Naive thymus-derived CD4-positive, alpha-beta T cell (primary cell): ENCODE measurements around the gene SLC23A1. TPM values are rescaled to one million over a fixed set of nuclear protein-coding genes. Genes with fewer than 3 reads are reported as not detected.

ENCODE experiments used
- ATAC-seq: fragments of 150-1000 bp; cut with Tn5 transposase; 2 replicates; pipeline ENCODE4 v1.10.0; 2021; ENCODE audit warnings: mild to moderate bottlenecking, moderate library complexity
- CTCF ChIA-PET: fragments of 350-600 bp; sonication (Branson Sonifier 250); formaldehyde crosslinking; loops from one replicate; lab custom pipeline; 2021; ENCODE audit warnings: antibody characterized with exemption; lab: Charles Lee
- POLR2A ChIA-PET: fragments of 350-600 bp; sonication (Branson Sonifier 250); formaldehyde crosslinking; loops from one replicate; lab custom pipeline; 2021; ENCODE audit warnings: antibody characterized with exemption, inconsistent platforms; lab: Charles Lee
- DNase-seq, 9 donors: peaks; one replicate each; pipeline versions ENCODE4 v3.0.0 to v3.0.0-alpha.2; 2020 to 2022; ENCODE audit warnings: mixed read lengths in 1 of 9
- H3K27ac ChIP-seq: one replicate; pipeline ENCODE4 v1.7.0; 2013; ENCODE audit warnings: mild to moderate bottlenecking, low read depth, low read length, moderate library complexity
- H3K27me3 ChIP-seq, 2 donors: one replicate each; pipeline ENCODE4 v1.7.0; 2013; ENCODE audit warnings: low read length in 2 of 2, mild to moderate bottlenecking in 2 of 2, moderate library complexity in 2 of 2; ENCODE audit not compliant: control insufficient read depth in 2 of 2, insufficient read depth in 2 of 2
- H3K36me3 ChIP-seq, 3 experiments: 1 replicate in 2 of 3; 2 replicates in 1 of 3; pipeline ENCODE4 v1.7.0; 2013; ENCODE audit warnings: low read length in 3 of 3, mild to moderate bottlenecking in 3 of 3, moderate library complexity in 1 of 3; ENCODE audit not compliant: insufficient read depth in 3 of 3, control insufficient read depth in 2 of 3
- H3K4me1 ChIP-seq, 2 donors: one replicate each; pipeline ENCODE4 v1.7.0; 2013; ENCODE audit warnings: low read length in 2 of 2, mild to moderate bottlenecking in 2 of 2, moderate library complexity in 1 of 2; ENCODE audit not compliant: control insufficient read depth in 2 of 2, insufficient read depth in 2 of 2
- H3K4me3 ChIP-seq: 2 replicates; pipeline ENCODE4 v1.7.0; 2013; ENCODE audit warnings: mild to moderate bottlenecking, low read length
- H3K9me3 ChIP-seq, 3 experiments: 1 replicate in 2 of 3; 2 replicates in 1 of 3; pipeline ENCODE4 v1.7.0; 2013; ENCODE audit warnings: low read length in 3 of 3; ENCODE audit not compliant: control insufficient read depth in 2 of 3
- H3K27ac Mint-ChIP-seq, 9 donors: one replicate each; pipeline ENCODE4 v1.8.0; 2020 to 2022; ENCODE audit warnings: mixed read lengths in 9 of 9, mild to moderate bottlenecking in 8 of 9, moderate library complexity in 5 of 9, inconsistent platforms in 2 of 9
- H3K27me3 Mint-ChIP-seq, 5 donors: one replicate each; pipeline ENCODE4 v1.8.0; 2021 to 2022; ENCODE audit warnings: mixed read lengths in 5 of 5, mild to moderate bottlenecking in 1 of 5
- H3K36me3 Mint-ChIP-seq, 5 donors: one replicate each; pipeline ENCODE4 v1.8.0; 2020 to 2022; ENCODE audit warnings: mixed read lengths in 5 of 5, mild to moderate bottlenecking in 3 of 5, inconsistent platforms in 1 of 5
- H3K4me1 Mint-ChIP-seq, 7 donors: one replicate each; pipeline ENCODE4 v1.8.0; 2020 to 2022; ENCODE audit warnings: mixed read lengths in 7 of 7, mild to moderate bottlenecking in 3 of 7, inconsistent platforms in 1 of 7
- H3K4me3 Mint-ChIP-seq, 10 donors: one replicate each; pipeline ENCODE4 v1.8.0; 2020 to 2022; ENCODE audit warnings: mild to moderate bottlenecking in 10 of 10, mixed read lengths in 10 of 10, moderate library complexity in 6 of 10, inconsistent platforms in 2 of 10
- H3K9me3 Mint-ChIP-seq, 11 donors: one replicate each; pipeline ENCODE4 v1.8.0; 2020 to 2022; ENCODE audit warnings: mixed read lengths in 11 of 11, mild to moderate bottlenecking in 4 of 11, inconsistent platforms in 1 of 11, moderate library complexity in 1 of 11
- intact Hi-C, 2 donors: fragments of 100-400 bp; cut with micrococcal nuclease; formaldehyde crosslinking; loops; one replicate each; pipeline ENCODE4 v1.15.1; 2023
- polyA plus RNA-seq, 2 donors: library from polyadenylated mRNA; unstranded; fragments of 300-500 nt; fragmentation: Illumina TruSeq; gene quantifications; one replicate each; pipeline ENCODE4 v1.2.3, GENCODE V29; 2021
- total RNA-seq, 6 experiments: library from RNA in 5 of 6; stranded (reverse) in 5 of 6; gene quantifications; 1 replicate in 5 of 6; 2 replicates in 1 of 6; pipeline ENCODE4 v1.2.3 and lab custom pipeline; 2021 to 2026

Gene SLC23A1
- total and polyA plus RNA-seq, 7 experiments from 2014 or later = 4.7 TPM; not detected in 6

DNA sequence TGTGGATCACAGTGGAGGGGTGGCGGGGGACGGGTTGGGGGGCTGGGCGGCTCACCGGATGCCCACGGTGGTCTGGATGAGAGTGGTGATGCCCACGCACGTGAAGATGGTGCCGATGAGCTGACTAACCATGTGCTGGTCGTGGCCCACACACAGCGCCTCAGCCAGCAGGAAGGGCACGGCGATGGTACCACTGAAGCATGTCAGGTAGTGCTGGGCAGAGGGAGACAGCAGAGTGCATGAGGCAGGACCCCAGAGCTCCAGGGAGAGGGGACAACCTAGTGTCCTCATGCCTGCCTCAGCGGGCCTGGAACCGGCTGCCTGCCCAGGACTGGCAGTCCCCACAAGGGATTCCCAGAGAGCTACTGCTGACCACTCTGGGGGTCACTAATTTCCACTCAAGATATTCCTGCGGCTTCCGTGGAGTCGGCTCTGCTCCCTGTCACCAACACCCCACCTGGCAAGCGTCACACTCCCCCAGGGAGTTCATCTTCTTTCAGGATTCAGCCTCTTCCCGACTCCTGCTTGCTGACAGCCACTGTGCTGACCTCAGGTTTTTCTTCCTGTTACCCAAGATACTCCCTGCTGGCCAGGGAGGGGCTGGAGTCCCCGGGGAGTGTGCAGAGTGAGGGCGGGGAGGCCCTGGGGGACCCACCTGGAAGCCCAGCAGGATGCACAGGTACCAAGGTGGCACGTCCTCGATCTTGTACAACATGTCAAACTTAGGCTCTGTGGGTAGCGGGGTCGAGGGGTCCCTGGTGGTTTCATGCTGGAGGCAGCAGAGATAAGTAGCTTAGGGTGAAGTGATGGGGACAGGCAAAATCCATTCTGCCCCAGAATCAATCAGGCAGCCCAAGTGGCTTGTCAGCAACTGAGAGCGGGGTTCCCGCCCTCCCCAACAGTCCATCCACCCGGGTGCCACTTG is 998 bp downstream of the SLC23A1 start:
- Histone ChIP-seq H3K27ac (no peak overlapping the region), H3K36me3 (no peaks in the 10 kb centered on the region), H3K4me3 (no peak overlapping the region), H3K9me3 (no peaks in the 10 kb centered on the region), H3K27me3 (no peaks in the 10 kb centered on the region), H3K4me1 (peaks cover 7 to 12% of the 10 kb centered on the region in 2 donors)
- Mint-ChIP-seq H3K4me3 (peak overlapping the region in 1 of 10 donors; percentile 34), H3K4me1 (peaks cover 21 to 44% (median 28%) of the 10 kb centered on the region in 7 donors), H3K36me3 (peaks cover 0 to 7% (median 7%) of the 10 kb centered on the region in 5 donors), H3K9me3 (no peaks in the 10 kb centered on the region), H3K27ac (peak overlapping the region in 1 of 9 donors; percentile 62), H3K27me3 (no peaks in the 10 kb centered on the region)
- CTCF ChIA-PET = no interaction called here
- POLR2A ChIA-PET = no interaction called here
- ATAC-seq (no peak), DNase-seq (no peak)
- intact Hi-C loops = no loop called here

DNA sequence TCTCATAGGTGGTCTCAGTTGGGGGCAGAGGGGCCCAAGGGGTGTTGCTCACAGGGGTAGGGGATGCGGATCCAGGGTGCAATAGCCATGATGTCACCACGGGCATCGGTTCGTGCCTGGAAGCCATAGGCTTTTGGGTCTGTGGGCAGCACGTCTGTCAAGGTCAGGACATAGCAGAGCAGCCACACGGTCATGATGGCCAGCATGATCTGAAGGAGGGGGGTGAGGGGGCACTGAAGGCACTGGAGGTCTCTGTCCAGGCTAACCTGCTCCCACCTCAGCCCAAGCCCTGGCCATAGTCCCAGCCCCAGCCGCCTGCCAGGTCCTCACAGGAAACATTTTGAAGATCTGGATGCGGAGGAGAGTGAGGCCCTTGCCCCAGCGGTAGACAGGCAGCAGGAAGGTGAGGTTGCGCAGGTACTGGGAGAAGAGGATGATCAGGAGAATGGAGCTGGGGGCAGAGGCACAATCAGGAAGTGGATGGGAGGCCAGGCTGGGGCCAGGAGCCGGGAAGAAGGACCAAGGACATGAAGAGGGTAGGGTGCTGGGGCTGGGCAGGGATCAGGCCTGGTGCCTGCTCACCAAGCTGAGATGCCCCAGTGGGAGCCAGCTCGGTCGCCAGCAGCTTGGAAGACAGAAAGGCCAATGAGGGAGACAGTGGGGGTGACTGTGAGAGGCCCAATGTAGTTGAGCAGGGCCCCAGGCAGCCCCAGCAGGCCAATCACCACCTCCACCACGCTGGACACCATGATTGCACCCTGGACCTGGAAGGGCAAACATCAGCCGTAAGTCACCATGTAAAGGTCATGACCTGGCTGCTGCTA is 3.3 kb downstream of the SLC23A1 start:
- Histone ChIP-seq H3K9me3 (no peaks in the 10 kb centered on the region), H3K27ac (no peak overlapping the region)
- POLR2A ChIA-PET = no interaction called here

DNA sequence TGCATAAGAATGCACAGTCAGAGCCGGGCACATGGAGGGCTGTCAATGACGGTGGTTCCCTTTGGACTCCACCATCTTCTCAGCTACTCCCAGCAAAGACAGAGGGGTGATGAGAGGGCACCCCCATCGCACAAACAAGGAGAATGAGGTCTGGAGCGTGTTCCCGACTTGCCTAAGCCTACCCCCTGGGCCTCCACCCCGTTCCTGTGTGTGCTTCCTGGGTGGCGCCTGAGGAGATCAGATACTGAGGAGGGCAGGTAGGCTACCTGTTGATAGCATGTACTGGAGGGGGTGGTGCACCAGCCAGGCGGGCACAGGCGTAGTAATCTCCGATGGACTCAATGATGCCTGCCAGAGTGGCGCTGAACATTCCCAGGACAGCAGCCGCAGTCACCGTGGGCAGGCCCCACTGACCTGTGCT is 4.1 kb downstream of the SLC23A1 start:
- no peak overlapping the region for H3K4me3 ChIP-seq
- H3K27ac Mint-ChIP-seq = peak overlapping the region in 3 of 9 donors; percentile 31 to 90 (median 36)
- H3K4me1 ChIP-seq = no peaks in the 10 kb centered on the region
- H3K9me3 ChIP-seq = no peaks in the 10 kb centered on the region
- no peaks in the 10 kb centered on the region for H3K27me3 ChIP-seq
- H3K36me3 ChIP-seq = no peaks in the 10 kb centered on the region
- no peaks in the 10 kb centered on the region for H3K27me3 Mint-ChIP-seq
- peaks cover 0 to 14% (median 11%) of the 10 kb centered on the region in 5 donors for H3K36me3 Mint-ChIP-seq
- no peak overlapping the region for H3K27ac ChIP-seq
- H3K4me3 Mint-ChIP-seq = no peak overlapping the region
- CTCF ChIA-PET = no interaction called here
- H3K4me1 Mint-ChIP-seq = peaks cover 0 to 17% (median 5%) of the 10 kb centered on the region in 7 donors
- intact Hi-C loops = no loop called here
- ATAC-seq (no peak), DNase-seq (no peak)
- POLR2A ChIA-PET = no interaction called here
- no peaks in the 10 kb centered on the region for H3K9me3 Mint-ChIP-seq

More for the DNA sequence above, 3.3 kb downstream of the SLC23A1 start:
- Histone ChIP-seq H3K4me1 (peaks cover 6 to 7% of the 10 kb centered on the region in 2 donors), H3K27me3 (no peaks in the 10 kb centered on the region), H3K36me3 (no peaks in the 10 kb centered on the region), H3K4me3 (no peak overlapping the region)
- Mint-ChIP-seq H3K4me3 (no peak overlapping the region), H3K9me3 (no peaks in the 10 kb centered on the region), H3K4me1 (peaks cover 6 to 21% (median 11%) of the 10 kb centered on the region in 7 donors), H3K27me3 (no peaks in the 10 kb centered on the region), H3K27ac (peak overlapping the region in 3 of 9 donors; percentile 16 to 72 (median 31)), H3K36me3 (peaks cover 0 to 12% (median 8%) of the 10 kb centered on the region in 5 donors)
- CTCF ChIA-PET = interaction anchor here (0.6 kb wide), 1 partner anchor 75 kb away, joined by 3 read pairs; no protein-coding TSS in a partner anchor
- no peak for ATAC-seq
- DNase-seq = no peak
- intact Hi-C loops = no loop called here

DNA sequence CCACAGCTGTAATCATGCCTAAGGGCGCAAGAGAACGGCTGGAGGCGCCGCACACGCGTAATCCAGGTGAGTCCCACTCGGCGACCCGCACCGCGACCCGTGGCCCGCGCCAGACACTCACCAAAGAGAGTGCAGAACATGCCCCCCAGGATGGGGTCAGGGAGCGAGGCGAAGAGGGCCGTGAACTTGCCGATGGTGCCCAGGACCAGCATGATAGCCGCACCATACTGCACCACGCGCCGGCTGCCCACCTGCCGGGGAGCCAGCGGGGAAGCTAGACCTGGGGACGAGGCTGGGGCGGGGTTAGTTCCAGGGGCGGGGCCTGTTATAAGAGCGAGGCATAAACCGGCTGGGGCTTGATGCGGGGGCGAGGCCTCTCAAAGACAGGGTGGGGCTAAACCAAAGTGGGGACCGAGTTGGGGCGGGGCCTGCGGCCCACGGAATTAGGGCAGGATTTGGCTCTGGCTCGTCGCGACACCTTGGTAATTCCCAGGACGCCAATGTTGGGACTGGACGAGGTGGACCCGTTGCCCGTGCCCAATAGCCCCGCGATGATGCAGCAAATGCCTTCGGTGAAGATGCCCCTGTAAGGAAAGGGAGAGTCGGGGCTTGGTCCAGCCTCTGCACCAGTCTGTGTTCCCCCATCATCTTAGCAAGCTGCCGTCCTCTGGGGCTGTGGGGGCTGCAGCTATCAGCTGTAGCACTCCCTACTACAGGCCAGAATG is 4.8 kb downstream of the SLC23A1 start:
- no peak overlapping the region for H3K27ac Mint-ChIP-seq
- no peak for ATAC-seq
- Histone ChIP-seq H3K27me3 (no peaks in the 10 kb centered on the region), H3K9me3 (no peaks in the 10 kb centered on the region), H3K4me1 (no peaks in the 10 kb centered on the region), H3K36me3 (peaks cover 0 to 5% (median 0%) of the 10 kb centered on the region in 3 experiments), H3K4me3 (no peak overlapping the region), H3K27ac (no peak overlapping the region)
- no peak overlapping the region for H3K4me3 Mint-ChIP-seq
- intact Hi-C loops = no loop called here
- H3K36me3 Mint-ChIP-seq = peaks cover 0 to 14% (median 11%) of the 10 kb centered on the region in 5 donors
- H3K9me3 Mint-ChIP-seq = no peaks in the 10 kb centered on the region
- no peaks in the 10 kb centered on the region for H3K27me3 Mint-ChIP-seq
- ChIA-PET CTCF (no interaction called here), POLR2A (no interaction called here)
- H3K4me1 Mint-ChIP-seq = peaks cover 0 to 12% (median under 1%) of the 10 kb centered on the region in 7 donors
- DNase-seq = no peak

DNA sequence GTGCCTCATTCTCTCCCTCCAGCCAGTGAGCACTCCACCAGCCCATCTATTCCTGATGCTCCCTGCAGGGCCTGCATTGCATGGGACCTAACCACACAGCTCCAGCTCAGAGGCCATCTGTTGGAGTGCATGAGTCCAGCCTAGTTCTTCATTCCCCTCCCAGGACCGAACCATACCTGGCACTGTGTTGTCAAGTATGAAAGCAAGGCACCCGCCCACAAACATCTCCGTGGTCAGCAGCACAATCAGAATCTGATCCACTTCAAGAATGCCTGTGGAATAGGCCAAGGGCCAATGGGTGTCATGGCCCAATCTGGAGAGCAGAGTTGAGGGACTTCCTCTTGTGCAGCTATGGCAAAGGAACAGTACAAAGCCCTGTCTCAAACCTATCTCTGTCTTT is 5.9 kb downstream of the SLC23A1 start:
- intact Hi-C loops = no loop called here
- Histone ChIP-seq H3K36me3 (peaks cover 0 to 6% (median 0%) of the 10 kb centered on the region in 3 experiments), H3K4me3 (no peak overlapping the region), H3K27ac (no peak overlapping the region), H3K9me3 (no peaks in the 10 kb centered on the region), H3K27me3 (no peaks in the 10 kb centered on the region), H3K4me1 (no peaks in the 10 kb centered on the region)
- ChIA-PET CTCF (no interaction called here), POLR2A (no interaction called here)
- DNase-seq = no peak
- peaks cover 0 to 17% (median 15%) of the 10 kb centered on the region in 5 donors for H3K36me3 Mint-ChIP-seq
- H3K27ac Mint-ChIP-seq = peak overlapping the region in 3 of 9 donors; percentile 9 to 50 (median 17)
- H3K9me3 Mint-ChIP-seq = no peaks in the 10 kb centered on the region
- no peak for ATAC-seq
- H3K4me3 Mint-ChIP-seq = no peak overlapping the region
- peaks cover 0 to 13% (median 0%) of the 10 kb centered on the region in 7 donors for H3K4me1 Mint-ChIP-seq
- H3K27me3 Mint-ChIP-seq = no peaks in the 10 kb centered on the region

DNA sequence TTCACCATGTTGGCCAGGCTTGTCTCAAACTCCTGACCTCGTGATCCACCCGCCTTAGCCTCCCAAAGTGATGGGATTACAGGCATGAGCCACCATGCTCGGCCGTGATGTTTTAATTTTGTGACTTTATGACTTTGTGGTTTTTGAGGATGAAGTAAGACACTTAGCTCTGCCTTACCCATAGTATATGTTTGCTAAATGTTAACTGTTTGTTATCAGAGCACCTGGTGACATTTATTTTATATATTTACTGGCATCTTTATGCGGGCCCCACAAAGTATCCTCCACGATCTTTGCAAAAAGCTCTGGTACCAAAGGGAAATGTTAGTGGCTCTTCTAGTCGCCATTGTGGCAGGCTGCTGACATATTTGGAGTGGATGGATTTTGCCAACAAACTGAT is 6.7 kb downstream of the SLC23A1 start:
- POLR2A ChIA-PET = no interaction called here
- no peaks in the 10 kb centered on the region for H3K9me3 ChIP-seq
- H3K9me3 Mint-ChIP-seq = no peaks in the 10 kb centered on the region
- H3K4me1 ChIP-seq = no peaks in the 10 kb centered on the region
- peaks cover 0 to 21% (median 19%) of the 10 kb centered on the region in 5 donors for H3K36me3 Mint-ChIP-seq
- intact Hi-C loops = no loop called here
- H3K4me3 ChIP-seq = no peak overlapping the region
- no peak overlapping the region for H3K27ac Mint-ChIP-seq
- DNase-seq (no peak), ATAC-seq (no peak)
- H3K4me3 Mint-ChIP-seq = no peak overlapping the region
- H3K27ac ChIP-seq = no peak overlapping the region
- no peaks in the 10 kb centered on the region for H3K27me3 Mint-ChIP-seq
- H3K4me1 Mint-ChIP-seq = peaks cover 0 to 22% (median 0%) of the 10 kb centered on the region in 7 donors
- H3K36me3 ChIP-seq = peaks cover 0 to 15% (median 3%) of the 10 kb centered on the region in 3 experiments
- CTCF ChIA-PET = interaction anchor here (0.6 kb wide), 1 partner anchor 138 kb away, joined by 3 read pairs; no protein-coding TSS in a partner anchor
- H3K27me3 ChIP-seq = no peaks in the 10 kb centered on the region
